CD4-positive, alpha-beta T cell treated with Interleukin-2 at 100 ng/mL for 4 hours (primary cell): ENCODE results near the gene MSI2.
A peak's percentile ranks its signal among the peaks of the same experiment; 100 is the strongest.
"Not testable (repeated sequence)": the region's sequence is repeated elsewhere in the genome, so short reads cannot be mapped to it uniquely, and the experiment has no call there.

Experiments
- DNase-seq: peaks from one replicate; pipeline ENCODE4 v3.0.0-alpha.2; 2020; ENCODE audit warnings: low spot score

The MSI2 gene

GRCh38 chr17:57255776-57256681, at the start of gene MSI2:
TSS of gene MSI2 (plus strand) at chr17:57256523. CDS start at chr17:57256743, 220 bp downstream.
- DNase-seq, result peak; percentile 93

- no peak for DNase-seq
Observed at GRCh38 chr17:57206928-57207327, 49.4 kb upstream of the MSI2 start.

- DNase-seq, result no peak
Observed at GRCh38 chr17:57207396-57207795, 48.9 kb upstream of the MSI2 start.

- no peak for DNase-seq
Observed at GRCh38 chr17:57210224-57210553, 46.1 kb upstream of the MSI2 start.

- no peak for DNase-seq
Observed at GRCh38 chr17:57210972-57211411, 45.3 kb upstream of the MSI2 start.

- no peak for DNase-seq
Observed at GRCh38 chr17:57211543-57211942, 44.8 kb upstream of the MSI2 start.

GRCh38 chr17:57213180-57213825, 43.0 kb upstream of the MSI2 start:
- DNase-seq, result no peak

GRCh38 chr17:57215317-57215716, 41.0 kb upstream of the MSI2 start:
- no peak for DNase-seq

- DNase-seq, result no peak
Observed at GRCh38 chr17:57221366-57222350, 34.7 kb upstream of the MSI2 start.

- not testable (repeated sequence) for DNase-seq
Observed at GRCh38 chr17:57222422-57222821, 33.9 kb upstream of the MSI2 start.

- DNase-seq, result no peak
Observed at GRCh38 chr17:57225127-57225526, 31.2 kb upstream of the MSI2 start.

GRCh38 chr17:57226793-57227192, 29.5 kb upstream of the MSI2 start:
- DNase-seq, result no peak

- no peak for DNase-seq
Observed at GRCh38 chr17:57228911-57229310, 27.4 kb upstream of the MSI2 start.

- DNase-seq, result no peak
Observed at GRCh38 chr17:57234061-57234738, 22.1 kb upstream of the MSI2 start.

- no peak for DNase-seq
Observed at GRCh38 chr17:57234739-57235092, 21.6 kb upstream of the MSI2 start.

- no peak for DNase-seq
Observed at GRCh38 chr17:57235124-57235523, 21.2 kb upstream of the MSI2 start.

GRCh38 chr17:57236686-57237299, 19.5 kb upstream of the MSI2 start:
- no peak for DNase-seq

- DNase-seq, result no peak
Observed at GRCh38 chr17:57240648-57241047, 15.7 kb upstream of the MSI2 start.

- DNase-seq, result no peak
Observed at GRCh38 chr17:57242148-57242547, 14.2 kb upstream of the MSI2 start.

GRCh38 chr17:57243171-57243622, 13.1 kb upstream of the MSI2 start:
- DNase-seq, result peak; percentile 78

GRCh38 chr17:57245786-57246185, 10.5 kb upstream of the MSI2 start:
- DNase-seq, result no peak
